ENCODE measurements around the gene MT3.

DNA sequence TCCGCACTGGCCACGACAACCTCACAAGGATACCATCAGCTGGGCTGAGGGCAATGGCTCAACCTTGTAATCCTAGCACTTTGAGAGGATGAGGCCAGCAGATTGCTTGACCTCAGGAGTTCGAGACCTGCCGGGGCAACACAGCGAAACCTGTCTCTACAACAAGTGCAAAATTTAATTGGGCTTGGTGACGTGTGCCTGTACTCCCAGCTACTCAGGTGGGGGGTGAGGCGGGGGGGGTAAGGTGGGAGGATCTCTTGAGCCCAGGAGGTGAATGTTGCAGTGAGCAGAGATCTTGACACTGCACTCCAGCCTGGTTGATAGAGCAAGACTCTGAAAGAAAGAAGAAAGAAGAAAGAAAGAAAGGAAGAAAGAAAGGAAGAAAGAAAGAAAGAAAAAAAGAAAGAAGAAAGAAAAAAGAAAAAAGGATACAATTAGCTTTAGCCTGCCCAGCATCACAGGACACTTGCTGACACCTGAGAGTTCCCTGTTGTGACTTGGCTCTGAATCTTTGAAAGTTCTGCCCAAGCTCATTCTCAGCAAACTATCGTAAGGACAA lies 31.1 kb downstream of the MT3 start:
- TF ChIP-seq, protein P1, sequence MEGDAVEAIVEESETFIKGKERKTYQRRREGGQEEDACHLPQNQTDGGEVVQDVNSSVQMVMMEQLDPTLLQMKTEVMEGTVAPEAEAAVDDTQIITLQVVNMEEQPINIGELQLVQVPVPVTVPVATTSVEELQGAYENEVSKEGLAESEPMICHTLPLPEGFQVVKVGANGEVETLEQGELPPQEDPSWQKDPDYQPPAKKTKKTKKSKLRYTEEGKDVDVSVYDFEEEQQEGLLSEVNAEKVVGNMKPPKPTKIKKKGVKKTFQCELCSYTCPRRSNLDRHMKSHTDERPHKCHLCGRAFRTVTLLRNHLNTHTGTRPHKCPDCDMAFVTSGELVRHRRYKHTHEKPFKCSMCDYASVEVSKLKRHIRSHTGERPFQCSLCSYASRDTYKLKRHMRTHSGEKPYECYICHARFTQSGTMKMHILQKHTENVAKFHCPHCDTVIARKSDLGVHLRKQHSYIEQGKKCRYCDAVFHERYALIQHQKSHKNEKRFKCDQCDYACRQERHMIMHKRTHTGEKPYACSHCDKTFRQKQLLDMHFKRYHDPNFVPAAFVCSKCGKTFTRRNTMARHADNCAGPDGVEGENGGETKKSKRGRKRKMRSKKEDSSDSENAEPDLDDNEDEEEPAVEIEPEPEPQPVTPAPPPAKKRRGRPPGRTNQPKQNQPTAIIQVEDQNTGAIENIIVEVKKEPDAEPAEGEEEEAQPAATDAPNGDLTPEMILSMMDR (conservative IDR thresholded peaks at IDR 0.05; ENCODE audit: low read length): no peak
- TF ChIP-seq EZH2phosphoT487 (IDR thresholded peaks at IDR 0.05; ENCODE audit: borderline replicate concordance): no peak
